Body of pancreas (tissue), 4 donors: ENCODE results near the gene SMIM14. TPM values are rescaled to one million over a fixed set of nuclear protein-coding genes. Genes with fewer than 3 reads are reported as not detected.
"Not testable (repeated sequence)": the region's sequence is repeated elsewhere in the genome, so short reads cannot be mapped to it uniquely, and the experiment has no call there.

Experiments used
- ATAC-seq: fragments of 150-250 bp; one replicate; pipeline ENCODE4 v1.9.1; 2016
- DNase-seq, 4 donors: peaks; one replicate each; pipeline ENCODE4 v3.0.0-alpha.2; 2019
- H3K27ac ChIP-seq, 4 donors: fragments of 200-600 bp; sonication (generic); 1 replicate in 3 of 4; 2 replicates in 1 of 4; pipeline versions ENCODE4 v1.5.1 to v1.6.1; 2016 to 2019; ENCODE audit warnings: mild to moderate bottlenecking in 1 of 4, mixed read lengths in 1 of 4, moderate library complexity in 1 of 4
- H3K27me3 ChIP-seq, 2 donors: fragments of 200-600 bp; sonication (generic); one replicate each; pipeline ENCODE4 v1.6.0; 2016; ENCODE audit warnings: mild to moderate bottlenecking in 1 of 2
- H3K36me3 ChIP-seq, 2 donors: fragments of 200-600 bp; sonication (generic); replicated peaks in 1 of 2; 2 replicates each; pipeline ENCODE4 v1.5.1; 2016; ENCODE audit warnings: low read depth in 2 of 2; ENCODE audit not compliant: insufficient read depth in 1 of 2
- H3K4me1 ChIP-seq: fragments of 200-600 bp; sonication (generic); one replicate; pipeline ENCODE4 v1.6.0; 2016
- H3K4me3 ChIP-seq, 2 donors: fragments of 200-600 bp; sonication (generic); 1 replicate in 1 of 2; 2 replicates in 1 of 2; pipeline ENCODE4 v1.5.1; 2016 to 2019
- H3K9me3 ChIP-seq, 3 donors: fragments of 200-600 bp; sonication (generic); 1 replicate in 2 of 3; 2 replicates in 1 of 3; pipeline ENCODE4 v1.5.1; 2016
- CTCF ChIP-seq, 7 experiments: fragments of 450-650 bp in 4 of 7; fragments of 200-600 bp in 3 of 7; sonication (generic) in 3 of 7; IDR thresholded peaks; one replicate each; pipeline ENCODE4 v1.5.1; 2016 to 2019; ENCODE audit warnings: antibody characterized with exemption in 7 of 7
- POLR2A ChIP-seq, 3 donors: fragments of 450-650 bp; IDR thresholded peaks; one replicate each; pipeline ENCODE4 v1.6.1; 2016; ENCODE audit warnings: antibody characterized with exemption in 3 of 3, mild to moderate bottlenecking in 2 of 3
- WGBS, 2 donors: methylation state at CpG; one replicate each; pipeline ENCODE4 v1.1.5; 2017; 5-methylcytosine and 5-hydroxymethylcytosine counted together
- intact Hi-C: fragments of 100-400 bp; cut with DNase I; formaldehyde crosslinking; loops from one replicate; pipeline ENCODE4 v1.15.1; 2023
- total RNA-seq, 2 donors: library from RNA; depleted of rRNA; stranded (reverse); fragments of >200 nt; gene quantifications; one replicate each; pipeline ENCODE4 v1.1.0, GENCODE V29; 2016

SMIM14 gene
- total RNA-seq, 2 donors from 2014 or later = 24.4 to 26.2 TPM

- H3K9me3 ChIP-seq = no peaks in the 10 kb centered on the region
- no peaks in the 10 kb centered on the region for H3K27me3 ChIP-seq
- peaks cover 30% of the 10 kb centered on the region for H3K4me1 ChIP-seq
- DNase-seq = no peak
- intact Hi-C loops = no loop called here
- H3K4me3 ChIP-seq = no peak overlapping the region
- 91 to 96% methylated on average over 6 of the region's 6 CpGs for WGBS, 2 donors
- TF ChIP-seq POLR2A (IDR thresholded peaks at IDR 0.05) (no peak), CTCF (IDR thresholded peaks at IDR 0.05) (no peak)
- no peak for ATAC-seq
- peaks cover 0 to 4% of the 10 kb centered on the region in 2 donors for H3K36me3 ChIP-seq
- no peak overlapping the region for H3K27ac ChIP-seq
Observed at GRCh38 chr4:39518484-39518883, 120.2 kb downstream of the SMIM14 start.

GRCh38 chr4:39516407-39516966 lies 122.2 kb downstream of the SMIM14 start:
- H3K27ac ChIP-seq = peak overlapping the region in 2 of 4 donors; percentile 64 to 83

GRCh38 chr4:39515669-39516401 lies 122.8 kb downstream of the SMIM14 start:
- DNase-seq, H3K9me3 ChIP-seq, H3K27me3 ChIP-seq, H3K36me3 ChIP-seq, H3K4me3 ChIP-seq, intact Hi-C loops, ATAC-seq: not testable (repeated sequence)
- peak overlapping the region in 3 of 4 donors; percentile 64 to 83 (median 65) for H3K27ac ChIP-seq
- TF ChIP-seq POLR2A (IDR thresholded peaks at IDR 0.05) = peak in 1 of 3 donors; percentile 2
- H3K4me1 ChIP-seq = peaks cover 30% of the 10 kb centered on the region
- 91 to 96% methylated on average over 14 of the region's 14 CpGs for WGBS, 2 donors

More at GRCh38 chr4:39516407-39516966, 122.2 kb downstream of the SMIM14 start:
- DNase-seq (no peak), ATAC-seq (no peak)
- H3K27me3 ChIP-seq = no peaks in the 10 kb centered on the region
- WGBS, 2 donors = 85 to 88% methylated on average over 2 of the region's 2 CpGs
- H3K4me3 ChIP-seq = no peak overlapping the region
- H3K9me3 ChIP-seq = no peaks in the 10 kb centered on the region
- H3K4me1 ChIP-seq = peaks cover 30% of the 10 kb centered on the region
- intact Hi-C loops = no loop called here
- peaks cover 4 to 5% of the 10 kb centered on the region in 2 donors for H3K36me3 ChIP-seq
- no peak for TF ChIP-seq CTCF (IDR thresholded peaks at IDR 0.05)
- no peak for TF ChIP-seq POLR2A (IDR thresholded peaks at IDR 0.05)

- Histone ChIP-seq H3K4me3 (no peak overlapping the region), H3K36me3 (peaks cover 5 to 9% of the 10 kb centered on the region in 2 donors), H3K27me3 (no peaks in the 10 kb centered on the region), H3K4me1 (peaks cover 28% of the 10 kb centered on the region), H3K9me3 (no peaks in the 10 kb centered on the region), H3K27ac (peak overlapping the region; percentile 65 to 83 (median 72))
- intact Hi-C loops = no loop called here
- no peak for TF ChIP-seq CTCF (IDR thresholded peaks at IDR 0.05)
- TF ChIP-seq POLR2A (IDR thresholded peaks at IDR 0.05) = no peak
- peak; percentile 97 for ATAC-seq
- WGBS, 2 donors = 34 to 36% methylated on average over 4 of the region's 4 CpGs
- peak; percentile 70 to 86 (median 78) for DNase-seq
Observed at GRCh38 chr4:39514888-39515401, 123.7 kb downstream of the SMIM14 start.

GRCh38 chr4:39514266-39514665 lies 124.4 kb downstream of the SMIM14 start:
- H3K36me3 ChIP-seq = peaks cover 12 to 15% of the 10 kb centered on the region in 2 donors
- DNase-seq, H3K4me3 ChIP-seq, ATAC-seq, H3K27me3 ChIP-seq, H3K9me3 ChIP-seq, intact Hi-C loops: not testable (repeated sequence)
- peaks cover 24% of the 10 kb centered on the region for H3K4me1 ChIP-seq
- 90 to 100% methylated on average over 1 of the region's 1 CpG for WGBS, 2 donors
- peak in 1 of 3 donors; percentile 5 for TF ChIP-seq POLR2A (IDR thresholded peaks at IDR 0.05)
- H3K27ac ChIP-seq = peak overlapping the region in 3 of 4 donors; percentile 65 to 83 (median 66)
